ENCODE measurements around the gene C3AR1. TPM values are rescaled to one million over a fixed set of nuclear protein-coding genes. Genes with fewer than 3 reads are reported as not detected.
"Not testable (repeated sequence)": the region's sequence is repeated elsewhere in the genome, so short reads cannot be mapped to it uniquely, and the experiment has no call there.

C3AR1 gene
- total RNA-seq, 2 donors from 2014 or later: 0.66 to 3.9 TPM

GRCh38 chr12:8028267-8028666 is 37.9 kb downstream of the C3AR1 start:
- Histone ChIP-seq H3K4me3 (no peak overlapping the region), H3K36me3 (replicated peaks in 1 of 2; ENCODE audit: insufficient read depth in 1 of 2, low read depth in 2 of 2) (no peaks in the 10 kb centered on the region), H3K27ac (no peak overlapping the region), H3K4me1 (peaks cover 7% of the 10 kb centered on the region), H3K9me3 (no peaks in the 10 kb centered on the region), H3K27me3 (no peaks in the 10 kb centered on the region)
- no peak for ATAC-seq
- 93 to 95% methylated on average over 15 of the region's 15 CpGs for WGBS, 2 donors
- DNase-seq: no peak
- intact Hi-C loops (cut with DNase I): no loop called here
- TF ChIP-seq POLR2A (IDR thresholded peaks at IDR 0.05): no peak
- TF ChIP-seq CTCF (IDR thresholded peaks at IDR 0.05): no peak

- ATAC-seq: no peak
- 52 to 56% methylated on average over 5 of the region's 5 CpGs for WGBS, 2 donors
- TF ChIP-seq CTCF (IDR thresholded peaks at IDR 0.05) (no peak), POLR2A (IDR thresholded peaks at IDR 0.05) (no peak)
- Histone ChIP-seq H3K9me3 (no peaks in the 10 kb centered on the region), H3K36me3 (replicated peaks in 1 of 2; ENCODE audit: insufficient read depth in 1 of 2, low read depth in 2 of 2) (no peaks in the 10 kb centered on the region), H3K4me3 (no peak overlapping the region), H3K27me3 (no peaks in the 10 kb centered on the region), H3K27ac (no peak overlapping the region), H3K4me1 (peaks cover 7% of the 10 kb centered on the region)
- no peak for DNase-seq
- intact Hi-C loops (cut with DNase I): no loop called here
Measured at GRCh38 chr12:8027856-8028255, 38.3 kb downstream of the C3AR1 start.

DNA sequence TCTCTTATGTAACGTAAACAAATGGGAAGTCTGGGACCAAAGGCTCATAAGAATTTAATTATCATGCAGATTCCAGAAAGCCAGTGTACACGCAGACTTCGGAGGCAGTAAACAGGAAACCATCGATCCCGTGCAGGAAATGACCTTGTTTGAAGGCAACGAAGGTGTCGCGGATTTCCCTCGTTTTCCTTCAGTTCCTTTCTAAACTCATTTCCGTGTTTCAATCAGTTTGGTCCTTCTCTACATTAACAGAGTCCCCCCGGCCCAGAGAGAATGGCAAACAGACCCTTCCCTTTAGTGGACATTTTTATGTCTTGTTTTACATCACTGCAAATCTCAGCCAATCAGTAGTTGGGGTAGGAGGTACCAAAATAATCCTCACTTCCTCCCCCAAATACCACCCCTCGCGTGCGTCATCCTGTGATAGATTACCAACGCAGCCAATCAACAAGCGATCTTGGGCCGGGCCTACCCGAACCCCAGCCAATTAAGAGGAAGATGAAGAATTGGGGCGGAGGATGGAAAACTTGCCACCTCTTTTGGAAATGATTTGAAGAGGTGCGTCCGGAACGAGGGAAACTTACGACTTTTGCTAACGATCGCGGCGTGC is 39.8 kb downstream of the C3AR1 start:
- DNase-seq (peak; percentile 96 to 99 (median 97)), ATAC-seq (peak; percentile 98)
- intact Hi-C loops (cut with DNase I): no loop called here
- Histone ChIP-seq H3K27me3 (no peaks in the 10 kb centered on the region), H3K4me1 (peaks cover under 1% of the 10 kb centered on the region), H3K4me3 (peak overlapping the region in 1 of 2 donors; percentile 37), H3K27ac (peak overlapping the region; percentile 98 to 100 (median 99)), H3K36me3 (replicated peaks in 1 of 2; ENCODE audit: insufficient read depth in 1 of 2, low read depth in 2 of 2) (no peaks in the 10 kb centered on the region), H3K9me3 (no peaks in the 10 kb centered on the region)
- 0% methylated on average over 27 of the region's 27 CpGs for WGBS, 2 donors
- peak in 1 of 7 experiments; percentile 7 for TF ChIP-seq CTCF (IDR thresholded peaks at IDR 0.05)
- TF ChIP-seq POLR2A (IDR thresholded peaks at IDR 0.05): no peak

DNA sequence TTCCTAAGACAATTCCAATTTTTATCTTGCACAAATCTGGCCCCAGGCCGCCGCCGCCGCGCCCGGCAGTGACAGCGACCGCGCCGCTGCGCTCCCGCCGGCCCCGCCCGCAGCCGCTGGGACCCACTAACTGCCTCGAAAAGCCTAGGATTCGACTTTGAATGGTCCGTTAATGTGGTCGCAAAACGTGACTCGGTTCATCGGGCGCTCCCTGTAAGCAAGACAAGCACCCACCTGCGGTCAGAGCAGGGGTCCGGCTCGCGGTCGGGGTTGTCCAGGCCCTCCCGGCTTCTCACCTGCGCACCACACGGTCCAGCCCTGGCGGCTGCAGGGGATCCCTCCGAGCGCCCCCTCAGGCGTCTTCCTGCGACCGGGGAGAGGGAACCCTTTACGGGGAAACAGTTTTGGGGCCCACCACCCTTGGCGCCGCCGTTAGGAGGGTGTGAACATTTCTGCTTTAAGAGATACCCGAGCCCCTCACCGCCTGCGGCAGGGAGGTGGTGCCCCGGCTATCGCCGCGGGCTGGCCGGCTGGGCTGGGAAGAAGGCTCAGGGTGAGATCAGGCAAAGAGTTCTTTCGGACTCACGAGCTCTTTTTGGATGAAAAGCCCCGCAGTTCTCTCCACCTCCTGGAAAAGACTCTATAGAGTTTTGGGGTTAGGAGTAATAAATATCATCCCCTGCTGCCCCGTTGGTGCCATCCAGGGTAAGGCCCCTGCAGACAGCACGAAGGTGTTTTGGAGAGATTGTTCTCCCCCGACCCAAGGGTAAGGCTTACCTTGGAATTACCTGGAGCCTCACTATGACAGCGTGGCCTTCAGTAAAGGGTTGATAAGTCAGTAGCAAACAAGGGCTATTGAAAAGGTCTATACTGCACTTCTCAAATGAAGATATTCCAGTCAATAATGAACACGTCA is 47.2 kb downstream of the C3AR1 start:
- TF ChIP-seq POLR2A (IDR thresholded peaks at IDR 0.05): no peak
- TF ChIP-seq CTCF (IDR thresholded peaks at IDR 0.05): no peak
- Histone ChIP-seq H3K4me3 (no peak overlapping the region), H3K4me1 (peaks cover 14% of the 10 kb centered on the region), H3K36me3 (replicated peaks in 1 of 2; ENCODE audit: insufficient read depth in 1 of 2, low read depth in 2 of 2) (no peaks in the 10 kb centered on the region), H3K9me3 (no peaks in the 10 kb centered on the region), H3K27ac (no peak overlapping the region), H3K27me3 (peaks cover 0 to 19% of the 10 kb centered on the region in 2 donors)
- intact Hi-C loops (cut with DNase I): no loop called here
- 2 to 3% methylated on average over 22 to 58 of the region's 58 CpGs for WGBS, 2 donors
- peak in 1 of 4 donors; percentile 25 for DNase-seq
- ATAC-seq: peak; percentile 67

DNA sequence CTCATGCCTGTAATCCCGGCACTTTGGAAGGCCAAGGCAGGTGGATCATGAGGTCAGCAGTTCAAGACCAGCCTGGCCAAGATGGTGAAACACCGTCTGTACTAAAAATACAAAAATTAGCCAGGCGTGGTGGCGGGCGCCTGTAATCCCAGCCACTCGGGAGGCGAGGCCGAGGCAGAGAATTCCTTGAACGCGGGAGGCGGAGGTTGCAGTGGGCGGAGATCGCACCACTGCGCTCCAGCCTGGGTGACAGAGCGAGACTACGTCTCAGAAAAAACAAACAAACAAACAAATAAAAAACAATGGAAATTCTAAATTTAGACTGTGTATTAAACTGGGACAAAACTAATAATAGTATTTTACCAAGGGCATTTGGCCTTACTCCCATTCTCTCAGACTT is 47.9 kb downstream of the C3AR1 start:
- H3K4me1 ChIP-seq: peaks cover 14% of the 10 kb centered on the region
- H3K36me3 ChIP-seq (replicated peaks in 1 of 2; ENCODE audit: insufficient read depth in 1 of 2, low read depth in 2 of 2); H3K27ac ChIP-seq; intact Hi-C loops (cut with DNase I); H3K4me3 ChIP-seq; H3K9me3 ChIP-seq; DNase-seq; ATAC-seq: not testable (repeated sequence)
- peaks cover 0 to 19% of the 10 kb centered on the region in 2 donors for H3K27me3 ChIP-seq
- 58 to 82% methylated on average over 14 to 16 of the region's 16 CpGs for WGBS, 2 donors

All from body of pancreas (tissue), 4 donors.